Suprapubic skin (tissue), 3 donors: ENCODE results near the gene POLRMT.

Experiments used
- EP300 ChIP-seq: sonication (generic); formaldehyde crosslinking; IDR thresholded peaks from one replicate; pipeline ENCODE4 v1.6.1; 2017; ENCODE audit warnings: antibody characterized with exemption
- POLR2A ChIP-seq, 2 donors: fragments of 450-650 bp; IDR thresholded peaks; one replicate each; pipeline ENCODE4 v1.6.1; 2017; ENCODE audit warnings: antibody characterized with exemption in 2 of 2, mild to moderate bottlenecking in 2 of 2, moderate library complexity in 2 of 2
- TF ChIP-seq, protein P1 (sequence below), 2 donors: fragments of 200-600 bp in 1 of 2; fragments of 450-650 bp in 1 of 2; sonication (generic) in 1 of 2; IDR thresholded peaks; one replicate each; pipeline ENCODE4 v1.5.1; 2016 to 2019; ENCODE audit warnings: antibody characterized with exemption in 2 of 2, mild to moderate bottlenecking in 1 of 2, moderate library complexity in 1 of 2

DNA sequence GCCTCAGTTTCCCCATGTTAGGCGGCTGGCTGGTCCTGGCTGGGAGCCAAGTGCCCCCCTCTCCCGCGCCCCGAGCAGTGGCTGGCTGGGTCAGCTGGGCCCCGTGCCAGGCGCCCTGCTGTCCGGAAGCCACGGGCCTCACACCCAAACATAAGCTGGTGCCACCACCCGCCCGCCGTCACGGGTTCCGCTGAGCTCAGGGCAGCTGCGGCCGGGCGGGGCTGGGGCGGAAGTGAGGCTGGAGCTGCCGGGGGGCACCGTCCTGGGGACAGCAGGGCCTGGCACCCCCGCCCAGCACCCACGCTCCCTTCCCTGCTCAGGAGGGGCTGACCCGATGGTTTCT, 24.4 kb downstream of the POLRMT start:
- TF ChIP-seq, protein P1, sequence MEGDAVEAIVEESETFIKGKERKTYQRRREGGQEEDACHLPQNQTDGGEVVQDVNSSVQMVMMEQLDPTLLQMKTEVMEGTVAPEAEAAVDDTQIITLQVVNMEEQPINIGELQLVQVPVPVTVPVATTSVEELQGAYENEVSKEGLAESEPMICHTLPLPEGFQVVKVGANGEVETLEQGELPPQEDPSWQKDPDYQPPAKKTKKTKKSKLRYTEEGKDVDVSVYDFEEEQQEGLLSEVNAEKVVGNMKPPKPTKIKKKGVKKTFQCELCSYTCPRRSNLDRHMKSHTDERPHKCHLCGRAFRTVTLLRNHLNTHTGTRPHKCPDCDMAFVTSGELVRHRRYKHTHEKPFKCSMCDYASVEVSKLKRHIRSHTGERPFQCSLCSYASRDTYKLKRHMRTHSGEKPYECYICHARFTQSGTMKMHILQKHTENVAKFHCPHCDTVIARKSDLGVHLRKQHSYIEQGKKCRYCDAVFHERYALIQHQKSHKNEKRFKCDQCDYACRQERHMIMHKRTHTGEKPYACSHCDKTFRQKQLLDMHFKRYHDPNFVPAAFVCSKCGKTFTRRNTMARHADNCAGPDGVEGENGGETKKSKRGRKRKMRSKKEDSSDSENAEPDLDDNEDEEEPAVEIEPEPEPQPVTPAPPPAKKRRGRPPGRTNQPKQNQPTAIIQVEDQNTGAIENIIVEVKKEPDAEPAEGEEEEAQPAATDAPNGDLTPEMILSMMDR (IDR thresholded peaks at IDR 0.05): no peak
- TF ChIP-seq EP300 (no peak), POLR2A (IDR thresholded peaks at IDR 0.05) (no peak)
